Hematopoietic multipotent progenitor cell (in vitro differentiated cells): ENCODE results near the gene MAML3. TPM values are rescaled to one million over a fixed set of nuclear protein-coding genes. Genes with fewer than 3 reads are reported as not detected.

Source experiments
- DNase-seq, 3 donors: peaks; one replicate each; pipeline ENCODE4 v3.0.0-alpha.2; 2011 to 2015; ENCODE audit warnings: low read depth in 2 of 3, low spot score in 2 of 3
- total RNA-seq: library from RNA; depleted of rRNA; stranded (reverse); fragments of >200 nt; gene quantifications from one replicate; pipeline ENCODE4 v1.2.3, GENCODE V29; 2012

MAML3 gene
- total RNA-seq, 1 donor, result 27.2 TPM

DNA sequence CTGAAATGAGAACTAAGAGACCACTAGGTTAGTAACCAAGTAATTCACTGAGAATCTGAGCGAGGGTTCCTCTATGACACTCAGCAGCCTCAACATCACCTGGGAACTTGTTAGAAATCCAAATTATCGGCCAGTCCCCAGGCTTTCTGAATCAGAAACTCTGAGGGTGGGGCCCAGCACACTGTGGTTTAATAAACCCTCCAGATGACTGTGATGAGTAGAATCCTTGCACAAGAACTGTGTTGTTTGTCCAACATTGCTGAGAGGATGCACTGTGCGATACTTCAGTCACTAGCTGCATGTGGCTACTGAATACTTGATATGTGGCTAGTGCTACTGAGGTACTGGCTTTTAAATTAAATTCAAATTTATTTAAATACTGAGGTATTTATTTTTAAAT, 243.9 kb downstream of the MAML3 start:
- DNase-seq, result no peak

- no peak for DNase-seq
Observed at GRCh38 chr4:139908636-139909437, 245.1 kb downstream of the MAML3 start.

GRCh38 chr4:139907001-139907809, 246.8 kb downstream of the MAML3 start:
- DNase-seq, result no peak

- DNase-seq, result no peak
Observed at GRCh38 chr4:139905489-139905888, 248.5 kb downstream of the MAML3 start.

- no peak for DNase-seq
Observed at GRCh38 chr4:139904406-139904805, 249.6 kb downstream of the MAML3 start.

DNA sequence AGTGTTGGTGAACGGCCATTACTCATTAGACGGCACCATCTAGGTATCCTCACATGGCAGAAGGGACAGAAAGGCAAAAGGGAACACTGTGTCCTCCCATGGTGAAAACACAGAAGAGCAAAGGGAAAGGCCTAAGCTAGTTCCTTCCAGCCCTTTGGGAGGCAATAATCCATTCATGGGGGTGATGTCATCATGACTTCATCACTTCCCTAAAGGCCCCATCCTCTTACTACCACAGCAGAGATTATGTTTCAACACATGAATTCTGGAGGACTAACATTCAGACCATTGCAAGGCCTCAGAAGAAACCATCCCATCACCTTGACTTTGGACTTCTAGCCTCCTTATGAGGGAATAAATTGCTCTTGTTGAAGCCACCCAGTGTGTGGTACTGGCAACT, 250.1 kb downstream of the MAML3 start:
- no peak for DNase-seq

DNA sequence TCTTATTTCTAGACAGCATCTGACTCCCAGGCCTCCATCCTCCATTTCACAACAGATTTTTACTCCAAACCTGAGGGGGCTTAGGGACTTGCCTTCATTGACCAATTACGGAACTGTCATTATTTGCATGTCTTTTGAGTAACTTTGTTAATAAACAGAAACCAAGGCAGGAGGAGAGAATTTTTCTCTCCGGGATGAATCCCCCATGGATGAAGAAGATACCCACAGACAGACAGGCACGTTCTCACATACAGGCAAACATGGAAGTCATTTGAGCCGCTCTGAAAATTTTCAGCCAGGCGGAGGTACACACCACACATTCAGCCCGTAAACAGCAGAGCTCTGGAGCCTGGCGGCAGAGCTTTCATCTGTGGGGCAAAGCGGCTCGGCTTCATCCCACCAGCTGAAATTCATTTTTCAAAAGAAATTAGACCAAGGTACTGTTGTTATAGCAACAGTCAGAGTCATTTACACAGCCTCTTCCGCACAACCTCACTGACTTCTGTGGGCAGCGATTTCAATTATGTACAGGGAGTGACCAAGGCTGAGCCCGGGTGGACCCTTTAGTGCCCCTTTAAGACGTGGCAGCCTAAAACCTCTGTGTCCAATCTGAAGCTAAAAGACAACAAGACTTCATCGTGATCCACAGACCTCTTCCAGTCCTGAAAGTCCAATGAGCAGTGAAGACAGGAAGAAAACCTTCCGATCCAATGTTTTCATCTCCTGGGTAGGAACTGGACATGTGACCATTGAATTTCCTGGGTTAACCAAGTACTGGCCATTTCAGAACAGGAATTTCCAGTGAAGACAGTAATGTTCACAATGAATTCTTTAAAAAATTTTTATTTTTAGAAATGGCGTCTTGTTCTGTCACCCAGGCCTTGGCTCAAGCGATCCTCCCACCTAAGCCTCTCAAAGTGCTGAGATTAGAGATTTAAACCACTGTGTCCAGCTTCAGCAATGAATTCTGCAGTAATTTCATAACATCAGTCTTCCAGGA, 251.4 kb downstream of the MAML3 start:
- no peak for DNase-seq

- DNase-seq, result no peak
Observed at GRCh38 chr4:139901531-139902320, 252.3 kb downstream of the MAML3 start.

- DNase-seq, result no peak
Observed at GRCh38 chr4:139900964-139901376, 253.0 kb downstream of the MAML3 start.

DNA sequence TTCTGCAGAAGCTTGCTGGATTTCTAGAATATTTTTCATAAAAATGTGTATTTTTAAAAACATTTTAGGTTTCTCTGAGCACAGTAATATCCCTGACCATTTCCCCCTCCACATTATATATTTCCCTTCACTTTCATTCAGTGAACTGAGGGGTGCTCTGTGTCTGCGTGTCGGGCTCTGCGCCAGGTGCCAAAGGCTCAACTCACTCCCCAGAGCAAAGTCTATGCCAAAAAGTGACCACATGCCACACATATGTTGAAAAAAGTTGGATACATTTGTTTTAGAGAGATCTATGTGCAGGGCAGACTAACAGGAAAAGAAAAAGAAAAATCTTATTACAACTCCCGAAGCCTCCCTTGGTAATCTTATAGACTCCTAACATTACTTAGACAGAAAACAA, 254.6 kb downstream of the MAML3 start:
- no peak for DNase-seq

- DNase-seq, result peak in 1 of 3 donors; percentile 28
Observed at GRCh38 chr4:139898293-139898692, 255.7 kb downstream of the MAML3 start.

GRCh38 chr4:139896091-139896604, 257.8 kb downstream of the MAML3 start:
- DNase-seq, result no peak

DNA sequence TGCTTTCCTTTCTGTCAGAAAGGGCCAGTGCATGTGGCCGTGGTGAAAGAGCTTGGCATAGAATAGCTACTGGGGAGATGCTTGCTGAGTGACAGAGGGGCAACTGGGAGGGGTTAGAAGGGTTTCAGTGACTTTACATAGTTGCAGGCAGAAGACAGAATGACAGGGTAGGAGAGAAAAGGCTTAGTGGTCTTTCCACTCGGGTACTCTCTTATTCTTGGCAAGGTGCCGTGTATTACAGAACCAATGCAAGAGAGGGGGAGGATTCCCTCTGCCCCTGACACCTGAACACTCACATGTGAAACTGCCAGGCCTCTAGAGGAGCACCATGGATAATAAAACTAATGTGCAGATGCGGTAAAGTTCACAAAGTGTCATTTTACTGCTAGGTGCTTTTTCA, 260.2 kb downstream of the MAML3 start:
- no peak for DNase-seq

- no peak for DNase-seq
Observed at GRCh38 chr4:139892973-139893736, 260.8 kb downstream of the MAML3 start.

- no peak for DNase-seq
Observed at GRCh38 chr4:139890816-139891215, 263.2 kb downstream of the MAML3 start.

DNA sequence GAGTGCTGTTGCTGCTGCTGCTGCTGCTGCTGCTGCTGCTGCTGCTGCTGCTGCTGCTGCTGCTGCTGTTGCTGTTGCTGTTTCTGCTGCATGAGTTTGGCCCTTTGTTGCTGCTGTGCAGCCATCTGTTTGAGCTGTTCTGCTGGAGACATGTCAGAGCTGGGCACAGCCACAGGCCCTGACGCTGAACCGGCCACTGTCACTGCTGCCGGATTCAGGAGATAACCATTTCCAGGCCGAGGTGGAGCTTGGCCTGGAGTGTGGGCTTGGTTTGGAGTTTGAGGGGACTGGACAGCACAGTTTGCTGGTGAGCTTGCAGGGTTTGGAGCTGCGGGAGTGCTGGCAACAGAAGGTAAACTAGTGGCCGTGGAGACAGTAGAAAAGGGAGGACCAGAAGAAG, 264.1 kb downstream of the MAML3 start:
- no peak for DNase-seq

GRCh38 chr4:139889264-139889663, 264.7 kb downstream of the MAML3 start:
- DNase-seq, result no peak

GRCh38 chr4:139887962-139888735, 265.8 kb downstream of the MAML3 start:
- DNase-seq, result no peak
